Measurements from ENCODE around the gene KCNJ6. TPM values are rescaled to one million over a fixed set of nuclear protein-coding genes. Genes with fewer than 3 reads are reported as not detected.

KCNJ6 gene
- total RNA-seq, 4 donors from 2014 or later, result not detected

GRCh38 chr21:37562920-37563640, 353.2 kb downstream of the KCNJ6 start:
- in situ Hi-C loops (cut with MboI; ENCODE audit: low sequenced_read_pairs in 4 of 4), result loop anchor here in 1 of 4 donors (25.0 kb wide), 1 partner anchor 301 kb away; the partner anchor contains the start of gene VPS26C
- peak in 1 of 2 donors; percentile 53 for DNase-seq
- Histone ChIP-seq H3K27ac (peak overlapping the region; percentile 94 to 98 (median 98)), H3K36me3 (no peaks in the 10 kb centered on the region), H3K9me3 (no peaks in the 10 kb centered on the region), H3K4me1 (peaks cover 40 to 44% of the 10 kb centered on the region in 2 donors), H3K27me3 (no peaks in the 10 kb centered on the region), H3K4me3 (peak overlapping the region; percentile 80 to 93 (median 84))
- intact Hi-C loops (cut with DNase I; ENCODE audit: low total_unique reads), result loop anchor here (1.0 to 5.0 kb wide), 3 partner anchors 106 to 1339 kb away; partner anchors contain the start of gene VPS26C
- TF ChIP-seq POLR2A (IDR thresholded peaks at IDR 0.05), result no peak
- TF ChIP-seq, protein P1, sequence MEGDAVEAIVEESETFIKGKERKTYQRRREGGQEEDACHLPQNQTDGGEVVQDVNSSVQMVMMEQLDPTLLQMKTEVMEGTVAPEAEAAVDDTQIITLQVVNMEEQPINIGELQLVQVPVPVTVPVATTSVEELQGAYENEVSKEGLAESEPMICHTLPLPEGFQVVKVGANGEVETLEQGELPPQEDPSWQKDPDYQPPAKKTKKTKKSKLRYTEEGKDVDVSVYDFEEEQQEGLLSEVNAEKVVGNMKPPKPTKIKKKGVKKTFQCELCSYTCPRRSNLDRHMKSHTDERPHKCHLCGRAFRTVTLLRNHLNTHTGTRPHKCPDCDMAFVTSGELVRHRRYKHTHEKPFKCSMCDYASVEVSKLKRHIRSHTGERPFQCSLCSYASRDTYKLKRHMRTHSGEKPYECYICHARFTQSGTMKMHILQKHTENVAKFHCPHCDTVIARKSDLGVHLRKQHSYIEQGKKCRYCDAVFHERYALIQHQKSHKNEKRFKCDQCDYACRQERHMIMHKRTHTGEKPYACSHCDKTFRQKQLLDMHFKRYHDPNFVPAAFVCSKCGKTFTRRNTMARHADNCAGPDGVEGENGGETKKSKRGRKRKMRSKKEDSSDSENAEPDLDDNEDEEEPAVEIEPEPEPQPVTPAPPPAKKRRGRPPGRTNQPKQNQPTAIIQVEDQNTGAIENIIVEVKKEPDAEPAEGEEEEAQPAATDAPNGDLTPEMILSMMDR (IDR thresholded peaks at IDR 0.05 in 4 of 5, conservative IDR thresholded peaks at IDR 0.05 in 1 of 5), result no peak
- ATAC-seq, result peak; percentile 12 to 23

GRCh38 chr21:37561941-37562919, 354.0 kb downstream of the KCNJ6 start:
- Histone ChIP-seq H3K4me1 (peaks cover 34 to 39% of the 10 kb centered on the region in 2 donors), H3K27me3 (no peaks in the 10 kb centered on the region), H3K27ac (peak overlapping the region; percentile 94 to 98 (median 98)), H3K9me3 (no peaks in the 10 kb centered on the region), H3K4me3 (peak overlapping the region in 1 of 4 donors; percentile 80), H3K36me3 (no peaks in the 10 kb centered on the region)
- intact Hi-C loops (cut with DNase I; ENCODE audit: low total_unique reads) (loop anchor here (5.0 kb wide), 2 partner anchors 105 to 1340 kb away; no protein-coding TSS in a partner anchor), in situ Hi-C loops (cut with MboI; ENCODE audit: low sequenced_read_pairs in 4 of 4) (loop anchor here in 1 of 4 donors (25.0 kb wide), 1 partner anchor 300 kb away; the partner anchor contains the start of gene VPS26C)
- no peak for ATAC-seq
- DNase-seq, result no peak
- no peak for TF ChIP-seq POLR2A (IDR thresholded peaks at IDR 0.05)

GRCh38 chr21:37561506-37561905, 354.8 kb downstream of the KCNJ6 start:
- Histone ChIP-seq H3K4me3 (no peak overlapping the region), H3K36me3 (no peaks in the 10 kb centered on the region)
- intact Hi-C loops (cut with DNase I; ENCODE audit: low total_unique reads), result loop anchor here (5.0 kb wide), 2 partner anchors 104 to 1341 kb away; no protein-coding TSS in a partner anchor

GRCh38 chr21:37560385-37560784, 355.9 kb downstream of the KCNJ6 start:
- in situ Hi-C loops (cut with MboI; ENCODE audit: low sequenced_read_pairs in 4 of 4) (loop anchor here in 1 of 4 donors (25.0 kb wide), 1 partner anchor 298 kb away; the partner anchor contains the start of gene VPS26C), intact Hi-C loops (cut with DNase I; ENCODE audit: low total_unique reads) (loop anchor here (5.0 kb wide), 2 partner anchors 103 to 1342 kb away; no protein-coding TSS in a partner anchor)
- no peaks in the 10 kb centered on the region for H3K36me3 ChIP-seq
- peaks cover 34 to 38% of the 10 kb centered on the region in 2 donors for H3K4me1 ChIP-seq
- no peak for DNase-seq
- H3K27ac ChIP-seq, result peak overlapping the region in 2 of 4 donors; percentile 7 to 97
- H3K4me3 ChIP-seq, result no peak overlapping the region
- ATAC-seq, result no peak
- no peaks in the 10 kb centered on the region for H3K9me3 ChIP-seq
- TF ChIP-seq, protein P1 (IDR thresholded peaks at IDR 0.05 in 4 of 5, conservative IDR thresholded peaks at IDR 0.05 in 1 of 5), result no peak
- TF ChIP-seq POLR2A (IDR thresholded peaks at IDR 0.05), result no peak
- H3K27me3 ChIP-seq, result no peaks in the 10 kb centered on the region

More at GRCh38 chr21:37561506-37561905, 354.8 kb downstream of the KCNJ6 start:
- DNase-seq (no peak), ATAC-seq (no peak)
- Histone ChIP-seq H3K9me3 (no peaks in the 10 kb centered on the region), H3K27me3 (no peaks in the 10 kb centered on the region), H3K4me1 (peaks cover 33 to 39% of the 10 kb centered on the region in 2 donors), H3K27ac (peak overlapping the region in 1 of 4 donors; percentile 97)
- in situ Hi-C loops (cut with MboI; ENCODE audit: low sequenced_read_pairs in 4 of 4), result loop anchor here in 1 of 4 donors (25.0 kb wide), 1 partner anchor 299 kb away; the partner anchor contains the start of gene VPS26C
- no peak for TF ChIP-seq POLR2A (IDR thresholded peaks at IDR 0.05)
- TF ChIP-seq, protein P1 (IDR thresholded peaks at IDR 0.05 in 4 of 5, conservative IDR thresholded peaks at IDR 0.05 in 1 of 5), result no peak
